Parathyroid adenoma (tissue), 2 donors: Measurements from ENCODE around the gene MED13.

Experiments used
- H2AFZ ChIP-seq: fragments of 300-600 bp; sonication (generic); one replicate; pipeline ENCODE4 v1.7.0; 2017; ENCODE audit warnings: antibody characterized with exemption, mild to moderate bottlenecking
- H3K27ac ChIP-seq: fragments of 300-600 bp; sonication (generic); one replicate; pipeline ENCODE4 v1.7.0; 2017
- H3K27me3 ChIP-seq: fragments of 300-600 bp; sonication (generic); one replicate; pipeline ENCODE4 v1.7.0; 2017; ENCODE audit warnings: low read length; ENCODE audit not compliant: control insufficient read depth, insufficient read depth
- H3K36me3 ChIP-seq: fragments of 300-600 bp; sonication (generic); one replicate; pipeline ENCODE4 v1.7.0; 2017; ENCODE audit warnings: low read length; ENCODE audit not compliant: control insufficient read depth, insufficient read depth
- H3K4me1 ChIP-seq: fragments of 300-600 bp; sonication (generic); one replicate; pipeline ENCODE4 v1.7.0; 2017; ENCODE audit warnings: control low read depth
- H3K4me2 ChIP-seq: fragments of 300-600 bp; sonication (generic); one replicate; pipeline ENCODE4 v1.7.0; 2017; ENCODE audit warnings: low read length
- H3K4me3 ChIP-seq: fragments of 300-600 bp; sonication (generic); one replicate; pipeline ENCODE4 v1.7.0; 2017; ENCODE audit warnings: low read depth, low read length
- H3K79me2 ChIP-seq: fragments of 300-600 bp; sonication (generic); one replicate; pipeline ENCODE4 v1.7.0; 2017; ENCODE audit warnings: control low read depth
- H3K9ac ChIP-seq: fragments of 300-600 bp; sonication (generic); one replicate; pipeline ENCODE4 v1.7.0; 2017; ENCODE audit warnings: mild to moderate bottlenecking
- H3K9me3 ChIP-seq: fragments of 300-600 bp; sonication (generic); one replicate; pipeline ENCODE4 v1.7.0; 2017; ENCODE audit warnings: low read length; ENCODE audit not compliant: control insufficient read depth
- TF ChIP-seq, protein P1 (sequence below): fragments of 300-600 bp; sonication (generic); IDR thresholded peaks from one replicate; pipeline ENCODE4 v1.7.0; 2017; ENCODE audit warnings: antibody characterized with exemption, mild to moderate bottlenecking
- donor health status: primary hyperparathyroidism.

MED13 gene

DNA sequence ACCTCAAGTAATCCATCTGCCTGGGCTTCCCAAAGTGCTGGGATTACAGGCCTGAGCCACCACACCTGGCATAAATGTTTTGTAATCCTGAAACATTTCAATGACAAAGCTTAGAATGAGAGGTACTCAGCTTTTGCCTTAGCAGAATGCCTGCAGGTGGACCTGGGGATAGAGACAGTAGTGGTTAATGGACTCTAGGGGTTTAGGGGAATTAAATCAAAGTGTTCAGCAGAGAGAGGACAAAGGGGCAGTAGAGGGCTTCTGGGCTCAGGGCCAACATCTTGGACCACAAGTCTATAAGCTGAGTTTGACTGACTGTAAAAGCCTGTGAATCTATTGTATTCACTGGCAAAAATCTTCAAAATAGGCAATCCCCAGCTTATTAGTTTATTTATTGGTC is 36.0 kb upstream of the MED13 start:
- TF ChIP-seq, protein P1, sequence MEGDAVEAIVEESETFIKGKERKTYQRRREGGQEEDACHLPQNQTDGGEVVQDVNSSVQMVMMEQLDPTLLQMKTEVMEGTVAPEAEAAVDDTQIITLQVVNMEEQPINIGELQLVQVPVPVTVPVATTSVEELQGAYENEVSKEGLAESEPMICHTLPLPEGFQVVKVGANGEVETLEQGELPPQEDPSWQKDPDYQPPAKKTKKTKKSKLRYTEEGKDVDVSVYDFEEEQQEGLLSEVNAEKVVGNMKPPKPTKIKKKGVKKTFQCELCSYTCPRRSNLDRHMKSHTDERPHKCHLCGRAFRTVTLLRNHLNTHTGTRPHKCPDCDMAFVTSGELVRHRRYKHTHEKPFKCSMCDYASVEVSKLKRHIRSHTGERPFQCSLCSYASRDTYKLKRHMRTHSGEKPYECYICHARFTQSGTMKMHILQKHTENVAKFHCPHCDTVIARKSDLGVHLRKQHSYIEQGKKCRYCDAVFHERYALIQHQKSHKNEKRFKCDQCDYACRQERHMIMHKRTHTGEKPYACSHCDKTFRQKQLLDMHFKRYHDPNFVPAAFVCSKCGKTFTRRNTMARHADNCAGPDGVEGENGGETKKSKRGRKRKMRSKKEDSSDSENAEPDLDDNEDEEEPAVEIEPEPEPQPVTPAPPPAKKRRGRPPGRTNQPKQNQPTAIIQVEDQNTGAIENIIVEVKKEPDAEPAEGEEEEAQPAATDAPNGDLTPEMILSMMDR: no peak
- no peak overlapping the region for H3K4me3 ChIP-seq
- H3K4me1 ChIP-seq: no peaks in the 10 kb centered on the region

DNA sequence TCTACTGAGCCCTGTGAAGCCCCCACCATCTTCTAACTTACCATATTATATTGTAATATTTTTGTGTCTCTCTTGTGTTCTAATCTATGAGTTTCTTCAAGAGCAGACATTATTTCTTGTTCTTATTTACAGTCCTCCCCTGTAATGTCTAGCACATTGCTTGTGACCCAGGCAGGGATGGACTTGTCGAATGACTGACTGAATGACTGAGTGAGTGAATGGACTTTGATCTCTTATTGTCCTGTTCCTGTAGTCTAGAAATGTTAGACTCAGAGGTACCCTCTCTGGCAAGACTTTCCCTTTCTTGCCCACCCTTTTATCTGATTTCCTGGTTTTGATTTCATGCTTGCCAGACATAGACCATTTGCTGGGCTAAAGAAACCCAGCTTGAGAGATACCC is 35.0 kb upstream of the MED13 start:
- Histone ChIP-seq H3K79me2 (no peaks in the 10 kb centered on the region), H3K27ac (no peak overlapping the region), H3K4me2 (no peak overlapping the region), H3K9ac (no peak overlapping the region), H3K4me1 (no peaks in the 10 kb centered on the region), H3K36me3 (no peaks in the 10 kb centered on the region), H3K4me3 (no peak overlapping the region), H3K27me3 (no peaks in the 10 kb centered on the region), H3K9me3 (no peaks in the 10 kb centered on the region), H2AFZ (no peak overlapping the region)
- TF ChIP-seq, protein P1: no peak

More for the DNA sequence above, 36.0 kb upstream of the MED13 start:
- Histone ChIP-seq H3K27me3 (no peaks in the 10 kb centered on the region), H2AFZ (no peak overlapping the region), H3K79me2 (no peaks in the 10 kb centered on the region), H3K4me2 (no peak overlapping the region), H3K9me3 (no peaks in the 10 kb centered on the region), H3K27ac (no peak overlapping the region), H3K36me3 (no peaks in the 10 kb centered on the region), H3K9ac (no peak overlapping the region)

DNA sequence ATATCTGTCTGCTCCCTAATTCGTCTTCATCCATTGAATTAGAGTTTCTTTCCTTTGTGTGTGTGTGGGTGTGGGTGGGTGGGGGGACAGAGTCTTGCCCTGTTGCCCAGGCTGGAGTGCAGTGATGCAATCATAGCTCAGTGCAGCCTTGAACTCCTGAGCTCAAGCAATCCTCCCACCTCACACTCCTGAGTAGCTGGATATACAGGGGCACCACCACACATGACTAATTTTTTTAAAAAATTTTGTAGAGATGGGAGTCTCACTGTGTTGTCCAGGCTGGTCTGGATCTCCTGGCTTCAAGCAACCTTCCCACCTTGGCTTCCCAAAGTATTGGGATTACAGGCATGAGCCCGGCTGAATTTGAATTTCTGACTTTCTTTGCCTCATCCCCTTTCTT is 34.5 kb upstream of the MED13 start:
- Histone ChIP-seq H3K79me2 (no peaks in the 10 kb centered on the region), H2AFZ (no peak overlapping the region), H3K27me3 (no peaks in the 10 kb centered on the region), H3K9me3 (no peaks in the 10 kb centered on the region), H3K4me1 (no peaks in the 10 kb centered on the region), H3K4me2 (no peak overlapping the region), H3K4me3 (no peak overlapping the region), H3K36me3 (no peaks in the 10 kb centered on the region), H3K27ac (no peak overlapping the region), H3K9ac (no peak overlapping the region)
- TF ChIP-seq, protein P1: no peak

DNA sequence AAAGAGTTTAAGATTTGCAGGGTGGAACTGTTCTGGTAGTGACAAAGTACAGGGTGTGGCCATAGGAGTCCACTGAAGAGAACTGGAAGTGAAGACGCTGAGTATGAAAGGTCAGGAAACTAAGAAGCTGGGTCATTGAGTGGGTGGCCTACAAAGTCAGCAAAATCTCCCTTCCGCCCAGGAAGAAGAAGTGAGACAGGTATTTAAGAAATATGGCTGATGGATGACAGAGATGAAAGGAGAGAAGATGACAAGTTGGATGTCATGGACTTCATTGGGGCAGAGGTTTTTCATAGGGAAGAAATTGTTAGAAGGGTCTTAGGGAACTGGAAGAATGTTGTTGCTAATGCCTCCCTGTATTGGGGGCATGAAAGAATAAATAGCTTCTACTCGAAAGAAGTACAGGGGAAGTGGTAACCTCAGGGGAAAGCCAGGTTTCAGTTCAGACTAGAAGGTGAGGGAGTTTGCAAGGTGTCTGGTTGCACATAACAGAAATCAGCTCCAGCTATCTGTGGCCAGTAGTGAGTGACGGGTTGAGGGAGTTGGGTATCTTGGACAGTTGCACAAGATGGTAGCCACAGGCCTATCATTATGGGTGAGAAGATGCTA is 33.6 kb upstream of the MED13 start:
- no peak overlapping the region for H3K4me2 ChIP-seq
- H3K9me3 ChIP-seq: no peaks in the 10 kb centered on the region
- H3K27me3 ChIP-seq: no peaks in the 10 kb centered on the region
- H3K36me3 ChIP-seq: no peaks in the 10 kb centered on the region
- H2AFZ ChIP-seq: no peak overlapping the region
- TF ChIP-seq, protein P1: no peak
- H3K27ac ChIP-seq: no peak overlapping the region
- H3K4me3 ChIP-seq: no peak overlapping the region
- H3K79me2 ChIP-seq: no peaks in the 10 kb centered on the region
- H3K4me1 ChIP-seq: no peaks in the 10 kb centered on the region
- H3K9ac ChIP-seq: no peak overlapping the region

DNA sequence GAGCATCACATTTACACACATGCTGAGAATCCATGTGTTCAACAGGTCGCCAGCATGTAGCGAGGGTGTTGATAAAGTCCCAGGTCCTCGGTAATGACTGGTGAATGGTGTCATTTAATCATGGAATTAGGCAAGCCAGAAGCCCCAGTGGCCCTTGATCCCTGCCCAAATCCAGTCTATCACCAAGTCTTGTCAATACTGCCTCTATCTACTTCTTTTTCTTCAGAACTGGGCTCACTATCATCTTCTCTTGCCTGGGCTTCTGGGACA is 31.3 kb upstream of the MED13 start:
- H2AFZ ChIP-seq: no peak overlapping the region
- H3K27me3 ChIP-seq: no peaks in the 10 kb centered on the region
- TF ChIP-seq, protein P1: no peak
- H3K9me3 ChIP-seq: no peaks in the 10 kb centered on the region
- H3K4me2 ChIP-seq: no peak overlapping the region
- H3K4me3 ChIP-seq: no peak overlapping the region
- no peaks in the 10 kb centered on the region for H3K4me1 ChIP-seq
- no peaks in the 10 kb centered on the region for H3K36me3 ChIP-seq
- no peak overlapping the region for H3K9ac ChIP-seq
- no peak overlapping the region for H3K27ac ChIP-seq
- H3K79me2 ChIP-seq: no peaks in the 10 kb centered on the region
